Esophagus squamous epithelium (tissue), 4 donors: ENCODE data around the gene SIGLEC8.

ENCODE experiments used
- CTCF ChIP-seq, 6 experiments: fragments of 450-650 bp in 4 of 6; fragments of 200-600 bp in 2 of 6; sonication (generic) in 2 of 6; IDR thresholded peaks; one replicate each; pipeline ENCODE4 v1.5.1; 2016 to 2019; ENCODE audit warnings: antibody characterized with exemption in 6 of 6, mild to moderate bottlenecking in 4 of 6, moderate library complexity in 4 of 6
- POLR2A ChIP-seq, 4 donors: fragments of 450-650 bp; IDR thresholded peaks; one replicate each; pipeline ENCODE4 v1.6.1; 2017; ENCODE audit warnings: antibody characterized with exemption in 4 of 4, mild to moderate bottlenecking in 4 of 4, moderate library complexity in 3 of 4

DNA sequence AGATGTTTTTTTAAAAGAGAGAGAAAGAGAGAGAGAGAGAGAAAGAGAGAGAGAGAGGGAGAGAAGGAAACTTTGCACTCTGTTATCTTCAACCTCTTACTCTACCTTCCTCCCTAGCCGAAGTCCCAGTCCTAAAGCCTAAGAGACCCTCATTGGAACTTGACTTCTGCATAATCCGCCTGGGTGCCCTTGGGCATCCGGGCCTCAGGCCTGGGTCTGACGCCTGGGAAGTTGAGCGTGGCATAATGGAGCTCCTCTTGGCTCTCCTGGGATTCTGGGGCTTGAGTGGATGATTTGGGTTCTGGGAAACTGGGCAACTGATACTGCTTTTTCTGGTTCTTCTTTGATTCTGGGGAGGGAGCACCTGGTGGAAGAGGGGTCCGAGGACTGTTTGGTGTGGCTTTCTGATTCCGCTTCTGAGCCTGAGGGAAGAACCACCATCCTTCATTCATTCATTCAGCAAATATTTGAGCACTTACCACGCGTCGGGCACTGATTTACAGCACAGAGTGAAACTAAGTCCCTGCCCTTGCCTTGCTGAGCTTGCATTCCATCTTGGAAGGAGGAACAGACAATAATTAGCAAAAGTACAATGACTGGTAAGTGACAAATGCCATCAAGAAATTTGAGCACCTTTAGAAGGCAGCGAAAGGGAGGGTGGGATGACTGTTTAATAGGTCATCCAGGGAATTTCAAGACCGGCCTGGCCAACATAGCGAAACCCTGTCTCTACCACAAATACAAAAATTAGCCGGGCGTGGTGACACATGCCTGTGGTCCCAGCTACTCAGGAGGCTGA, 47.1 kb downstream of the SIGLEC8 start:
- TF ChIP-seq CTCF (IDR thresholded peaks at IDR 0.05), result no peak
- no peak for TF ChIP-seq POLR2A (IDR thresholded peaks at IDR 0.05)
